H1 (cell line): ENCODE data around the gene FADS3. TPM values are rescaled to one million over a fixed set of nuclear protein-coding genes. Genes with fewer than 3 reads are reported as not detected.

ENCODE experiments used
- CTCF ChIA-PET: fragments of 300-600 bp; sonication (Branson Sonifier 250); formaldehyde crosslinking; loops from one replicate; lab custom pipeline; 2021; ENCODE audit not compliant: partially characterized antibody; lab: Charles Lee
- POLR2A ChIA-PET: fragments of 300-600 bp; sonication (Branson Sonifier 250); formaldehyde crosslinking; loops from one replicate; lab custom pipeline; 2021; ENCODE audit warnings: inconsistent platforms; ENCODE audit not compliant: partially characterized antibody; lab: Charles Lee
- DNase-seq, 2 experiments: peaks; one replicate each; pipeline versions ENCODE4 v3.0.0 to v3.0.0-alpha.2; 2010 to 2022; ENCODE audit warnings: low spot score in 2 of 2, low read depth in 1 of 2, mixed read lengths in 1 of 2
- FAIRE-seq: peaks from 2 replicates; lab custom pipeline; 2011; peaks lifted over from hg19 to GRCh38; lab: Jason Lieb, UNC
- H2AFZ ChIP-seq: 2 replicates; pipeline ENCODE4 v1.8.1; 2012; ENCODE audit warnings: low read length, inconsistent platforms
- H2AK5ac ChIP-seq: 2 replicates; pipeline ENCODE4 v1.6.1; 2013; ENCODE audit warnings: low read depth, low read length
- H2BK120ac ChIP-seq: replicated peaks from 2 replicates; pipeline ENCODE3; 2013; ENCODE audit warnings: low read depth, low read length, inconsistent platforms
- H2BK12ac ChIP-seq: 2 replicates; pipeline ENCODE4 v1.6.1; 2013; ENCODE audit warnings: low read depth, low read length
- H2BK15ac ChIP-seq: 2 replicates; pipeline ENCODE4 v1.6.1; 2013; ENCODE audit warnings: low read length
- H2BK20ac ChIP-seq: 2 replicates; pipeline ENCODE4 v1.6.1; 2013; ENCODE audit warnings: low read length
- H2BK5ac ChIP-seq: 2 replicates; pipeline ENCODE4 v1.6.1; 2013; ENCODE audit warnings: low read depth, low read length
- H3K14ac ChIP-seq: 2 replicates; pipeline ENCODE4 v1.6.1; 2013; ENCODE audit warnings: inconsistent platforms; ENCODE audit not compliant: insufficient read length
- H3K18ac ChIP-seq: 2 replicates; pipeline ENCODE4 v1.6.1; 2013; ENCODE audit warnings: low read length; ENCODE audit errors: extremely low read depth
- H3K23ac ChIP-seq: 2 replicates; pipeline ENCODE4 v1.6.1; 2013; ENCODE audit warnings: inconsistent platforms; ENCODE audit not compliant: insufficient read length
- H3K23me2 ChIP-seq: 2 replicates; pipeline ENCODE4 v1.6.1; 2013; ENCODE audit warnings: low read depth, low read length
- H3K27ac ChIP-seq: 2 replicates; pipeline ENCODE4 v1.6.1; 2011; ENCODE audit warnings: low read depth, low read length, inconsistent platforms
- H3K27me3 ChIP-seq, 4 experiments: replicated peaks in 1 of 4; 1 replicate in 1 of 4; 2 replicates in 3 of 4; pipeline versions ENCODE4 v1.6.1 to v1.8.1; 2011 to 2013; ENCODE audit warnings: low read length in 3 of 4, mild to moderate bottlenecking in 3 of 4, inconsistent platforms in 2 of 4, mixed read lengths in 2 of 4, moderate library complexity in 1 of 4; ENCODE audit not compliant: control insufficient read depth in 3 of 4, insufficient read depth in 3 of 4; ENCODE audit errors: extremely low read depth in 1 of 4
- H3K36me3 ChIP-seq, 4 experiments: 2 replicates each; pipeline versions ENCODE4 v1.6.1 to v1.8.1; 2011 to 2013; ENCODE audit warnings: mild to moderate bottlenecking in 4 of 4, low read length in 3 of 4, moderate library complexity in 2 of 4, control low read depth in 1 of 4, inconsistent platforms in 1 of 4; ENCODE audit not compliant: insufficient read depth in 4 of 4, control insufficient read depth in 2 of 4
- H3K4ac ChIP-seq: replicated peaks from 2 replicates; pipeline ENCODE3; 2013; ENCODE audit warnings: low read length, low read depth, mixed read lengths, inconsistent platforms; ENCODE audit not compliant: insufficient read length
- H3K4me1 ChIP-seq, 4 experiments: replicated peaks in 1 of 4; 1 replicate in 1 of 4; 2 replicates in 3 of 4; pipeline versions ENCODE4 v1.6.1 to v1.8.1; 2011 to 2013; ENCODE audit warnings: low read length in 3 of 4, inconsistent platforms in 2 of 4, mixed read lengths in 1 of 4; ENCODE audit not compliant: insufficient read depth in 4 of 4, control insufficient read depth in 3 of 4
- H3K4me2 ChIP-seq, 2 experiments: 2 replicates each; pipeline versions ENCODE4 v1.6.1 to v1.8.1; 2011 to 2013; ENCODE audit warnings: low read depth in 2 of 2, low read length in 2 of 2, control low read depth in 1 of 2, inconsistent platforms in 1 of 2, mild to moderate bottlenecking in 1 of 2; ENCODE audit not compliant: insufficient read depth in 1 of 2
- H3K4me3 ChIP-seq, 4 experiments: fragments of 200-600, 300-600 bp in 1 of 4; sonication (generic), shearing (Covaris generic), sonication (Bioruptor Twin) in 1 of 4; 2 replicates each; pipeline versions ENCODE4 v1.5.1 to v1.8.1; 2011 to 2016; ENCODE audit warnings: low read length in 4 of 4, low read depth in 3 of 4, control low read depth in 2 of 4, inconsistent platforms in 2 of 4, mild to moderate bottlenecking in 2 of 4, mixed read lengths in 1 of 4, moderate library complexity in 1 of 4; ENCODE audit not compliant: insufficient read depth in 2 of 4; ENCODE audit errors: extremely low read depth in 1 of 4
- H3K56ac ChIP-seq: replicated peaks from 2 replicates; pipeline ENCODE3; 2013; ENCODE audit warnings: low read depth, mild to moderate bottlenecking, mixed read lengths, low read length, inconsistent platforms; ENCODE audit not compliant: insufficient read length
- H3K79me1 ChIP-seq: 2 replicates; pipeline ENCODE4 v1.6.1; 2013; ENCODE audit warnings: low read depth, low read length, control low read depth
- H3K79me2 ChIP-seq, 2 experiments: 2 replicates each; pipeline versions ENCODE4 v1.6.1 to v1.8.1; 2012 to 2013; ENCODE audit warnings: low read length in 2 of 2, mild to moderate bottlenecking in 2 of 2, inconsistent platforms in 1 of 2; ENCODE audit not compliant: insufficient read depth in 2 of 2, control insufficient read depth in 1 of 2
- H3K9ac ChIP-seq, 4 experiments: replicated peaks in 1 of 4; 1 replicate in 1 of 4; 2 replicates in 3 of 4; pipeline versions ENCODE4 v1.6.1 to v1.8.1; 2011 to 2013; ENCODE audit warnings: low read depth in 3 of 4, low read length in 3 of 4, control low read depth in 2 of 4, mild to moderate bottlenecking in 2 of 4, moderate library complexity in 2 of 4, inconsistent platforms in 1 of 4; ENCODE audit errors: extremely low read depth in 1 of 4
- H3K9me3 ChIP-seq, 2 experiments: 2 replicates each; pipeline versions ENCODE4 v1.6.1 to v1.8.1; 2012 to 2013; ENCODE audit warnings: mild to moderate bottlenecking in 2 of 2, moderate library complexity in 2 of 2, control low read depth in 1 of 2, inconsistent platforms in 1 of 2, low read depth in 1 of 2, low read length in 1 of 2, mixed read lengths in 1 of 2; ENCODE audit not compliant: insufficient read depth in 2 of 2
- H4K20me1 ChIP-seq, 2 experiments: replicated peaks in 1 of 2; 2 replicates each; pipeline versions ENCODE3 to v1.8.1; 2011 to 2013; ENCODE audit warnings: inconsistent platforms in 2 of 2, low read length in 2 of 2, mild to moderate bottlenecking in 1 of 2; ENCODE audit not compliant: insufficient read depth in 2 of 2, control insufficient read depth in 1 of 2
- H4K5ac ChIP-seq: 2 replicates; pipeline ENCODE4 v1.6.1; 2013; ENCODE audit warnings: low read length, low read depth, mixed read lengths, inconsistent platforms; ENCODE audit not compliant: insufficient read length
- H4K8ac ChIP-seq: 2 replicates; pipeline ENCODE4 v1.8.0; 2013; ENCODE audit warnings: mild to moderate bottlenecking, moderate library complexity, low read length, inconsistent platforms; ENCODE audit not compliant: insufficient read depth; ENCODE audit errors: extremely low read depth
- H4K91ac ChIP-seq: replicated peaks from 2 replicates; pipeline ENCODE3; 2013; ENCODE audit warnings: low read length, mixed read lengths, inconsistent platforms; ENCODE audit not compliant: insufficient read length
- CTBP2 ChIP-seq: IDR thresholded peaks from 2 replicates; pipeline ENCODE4 v1.7.0; 2011; ENCODE audit warnings: borderline replicate concordance, mild to moderate bottlenecking, moderate library complexity, mixed read lengths, low read length; ENCODE audit not compliant: insufficient read depth, insufficient read length
- EGR1 ChIP-seq: IDR thresholded peaks from 2 replicates; pipeline ENCODE4 v1.6.1; 2011; ENCODE audit warnings: low read depth, low read length, borderline replicate concordance
- EZH2 ChIP-seq: fragments of 200-600 bp; sonication (generic); IDR thresholded peaks from 2 replicates; pipeline ENCODE4 v1.7.1; 2012; ENCODE audit warnings: low read depth, mild to moderate bottlenecking, moderate library complexity, low read length, inconsistent platforms; ENCODE audit not compliant: severe bottlenecking
- KDM5A ChIP-seq: fragments of 200-600 bp; IDR thresholded peaks from 2 replicates; pipeline ENCODE4 v1.7.1; 2012; ENCODE audit warnings: mild to moderate bottlenecking, low read length, inconsistent platforms, mixed read lengths
- NRF1 ChIP-seq: IDR thresholded peaks from 2 replicates; pipeline ENCODE4 v1.6.1; 2011; ENCODE audit warnings: mild to moderate bottlenecking, low read depth, low read length, improper control_type of control experiment
- RAD21 ChIP-seq, 2 experiments: IDR thresholded peaks in 1 of 2; conservative IDR thresholded peaks in 1 of 2; 2 replicates each; pipeline ENCODE4 v1.6.1; 2011; ENCODE audit warnings: low read depth in 2 of 2, low read length in 2 of 2, improper control_type of control experiment in 1 of 2, inconsistent platforms in 1 of 2, mild to moderate bottlenecking in 1 of 2, moderate library complexity in 1 of 2
- SIN3A ChIP-seq, 2 experiments: IDR thresholded peaks in 1 of 2; conservative IDR thresholded peaks in 1 of 2; 2 replicates each; pipeline ENCODE4 v1.6.1; 2011 to 2012; ENCODE audit warnings: low read length in 2 of 2, improper control_type of control experiment in 1 of 2, low read depth in 1 of 2, mild to moderate bottlenecking in 1 of 2
- SIX5 ChIP-seq: IDR thresholded peaks from 2 replicates; pipeline ENCODE4 v1.6.1; 2011; ENCODE audit warnings: mild to moderate bottlenecking, low read depth, low read length
- SP4 ChIP-seq: IDR thresholded peaks from 2 replicates; pipeline ENCODE4 v1.6.1; 2012; ENCODE audit warnings: low read length, inconsistent platforms
- SRF ChIP-seq: IDR thresholded peaks from 2 replicates; pipeline ENCODE4 v1.6.1; 2011; ENCODE audit warnings: mild to moderate bottlenecking, low read depth, low read length, moderate library complexity
- WGBS, 2 experiments: shearing (Covaris generic) in 1 of 2; methylation state at CpG; one replicate each; pipeline versions ENCODE4 v1.1.6 to v1.1.7; 2013 to 2015; ENCODE audit warnings: low lambda C conversion rate in 2 of 2, mixed read lengths in 2 of 2, inconsistent platforms in 1 of 2, low coverage in 1 of 2, missing lambda C conversion rate in 1 of 2; ENCODE audit not compliant: insufficient replicate concordance in 2 of 2, insufficient coverage in 1 of 2, insufficient read length in 1 of 2; ENCODE audit errors: extremely low coverage in 1 of 2, missing lambda C conversion rate in 1 of 2; 5-methylcytosine and 5-hydroxymethylcytosine counted together
- polyA plus RNA-seq, 7 experiments: library from polyadenylated mRNA; depleted of rRNA in 3 of 7; stranded (reverse) in 5 of 7; unstranded in 2 of 7; fragments of >200 nt in 5 of 7; fragments of 200-250 nt in 2 of 7; gene quantifications; 1 replicate in 5 of 7; 2 replicates in 1 of 7; 4 replicates in 1 of 7; pipeline versions ENCODE4 v1.2.1 to v1.2.3, GENCODE V29; 2011 to 2013; ENCODE audit warnings: missing spikeins in 2 of 7, mixed read lengths in 2 of 7
- total RNA-seq: library from RNA; stranded (reverse); fragmentation: NEBNext Ultra II Directional; extraction: Animal tissue kit (Norgen Biotek cat#: 25700); gene quantifications from 2 replicates; pipeline ENCODE4 v1.2.1, GENCODE V29; 2021

Gene FADS3
- total and polyA plus RNA-seq, 2 of the 8 experiments (the other 6 are each of a cell fraction or from before 2014, with no cell fraction given): 43.8 to 76.3 TPM

- H3K9me3 ChIP-seq: no peaks in the 10 kb centered on the region
- CTCF ChIA-PET: interaction anchor here (1.2 to 11.1 kb wide), 5 partner anchors 9 to 194 kb away, joined by 3 to 202 read pairs (median 10); no protein-coding TSS in a partner anchor
- H2AK5ac ChIP-seq: no peak overlapping the region
- H3K27ac ChIP-seq: no peak overlapping the region
- no peak overlapping the region for H3K56ac ChIP-seq
- no peak overlapping the region for H3K4me2 ChIP-seq
- no peaks in the 10 kb centered on the region for H4K20me1 ChIP-seq
- POLR2A ChIA-PET: interaction anchor here (0.6 to 1.7 kb wide), 3 partner anchors 10 to 16 kb away, joined by 3 to 4 read pairs (median 3); no protein-coding TSS in a partner anchor
- no peak overlapping the region for H3K9ac ChIP-seq
- no peak overlapping the region for H2BK20ac ChIP-seq
- H2AFZ ChIP-seq: no peak overlapping the region
- no peak overlapping the region for H3K4ac ChIP-seq
- H2BK5ac ChIP-seq: no peak overlapping the region; the same call in 1 of the 2 replicates
- no peak overlapping the region for H3K18ac ChIP-seq
- no peaks in the 10 kb centered on the region for H3K79me1 ChIP-seq
- peaks cover 0 to 13% (median 2%) of the 10 kb centered on the region in 4 experiments; a peak in 3 of 7 replicates for H3K4me1 ChIP-seq
- no peak overlapping the region for H4K91ac ChIP-seq
- H3K36me3 ChIP-seq: no peaks in the 10 kb centered on the region
- H3K27me3 ChIP-seq: peaks cover 0 to 28% (median 20%) of the 10 kb centered on the region in 4 experiments; a peak in 6 of 7 replicates
- WGBS, 2 experiments: 86% methylated on average over 7 of the region's 7 CpGs; no CpG with 5 or more reads in 1 of the 2 experiments
- peaks cover 7% of the 10 kb centered on the region; the same call in 1 of the 2 replicates for H3K23me2 ChIP-seq
- H3K23ac ChIP-seq: no peak overlapping the region
- H2BK120ac ChIP-seq: no peak overlapping the region
- DNase-seq: no peak
- no peak for FAIRE-seq
- H4K8ac ChIP-seq: no peak overlapping the region
- H2BK12ac ChIP-seq: no peak overlapping the region
- no peak overlapping the region for H3K14ac ChIP-seq
- H3K4me3 ChIP-seq: no peak overlapping the region
- no peak overlapping the region for H4K5ac ChIP-seq
- no peak overlapping the region for H2BK15ac ChIP-seq
- H3K79me2 ChIP-seq: no peaks in the 10 kb centered on the region
- TF ChIP-seq RAD21 (IDR thresholded peaks at IDR 0.05 in 1 of 2, conservative IDR thresholded peaks at IDR 0.05 in 1 of 2; ENCODE audit: low read depth in 2 of 2, low read length in 2 of 2) (no peak), EZH2 (no peak), SIX5 (no peak), SP4 (no peak), KDM5A (no peak), EGR1 (no peak), SRF (no peak), CTBP2 (no peak), NRF1 (no peak), SIN3A (conservative IDR thresholded peaks at IDR 0.05 in 1 of 2, IDR thresholded peaks at IDR 0.05 in 1 of 2; ENCODE audit: low read depth in 1 of 2, low read length in 2 of 2) (no peak)
Observed at GRCh38 chr11:61914471-61915171, 23.3 kb upstream of the FADS3 start.
